Neuronal stem cell (in vitro differentiated cells): ENCODE data around the gene FAM20C.
A peak's percentile ranks its signal among the peaks of the same experiment; 100 is the strongest.

ENCODE experiments used
- DNase-seq: peaks from one replicate; pipeline ENCODE4 v3.0.0-alpha.2; 2013; ENCODE audit warnings: low spot score
- H2AFZ ChIP-seq: one replicate; pipeline ENCODE4 v1.6.1; 2013; ENCODE audit warnings: mild to moderate bottlenecking, low read length, inconsistent platforms
- H2AK5ac ChIP-seq: 2 replicates; pipeline ENCODE4 v1.6.1; 2013; ENCODE audit warnings: low read depth, mild to moderate bottlenecking, inconsistent platforms, low read length, moderate library complexity, mixed read lengths
- H2BK120ac ChIP-seq: 2 replicates; pipeline ENCODE4 v1.6.1; 2013; ENCODE audit warnings: low read depth, mild to moderate bottlenecking, inconsistent platforms, low read length, moderate library complexity, mixed read lengths
- H2BK12ac ChIP-seq: one replicate; pipeline ENCODE4 v1.6.1; 2013; ENCODE audit warnings: low read length, inconsistent platforms
- H2BK15ac ChIP-seq: 2 replicates; pipeline ENCODE4 v1.6.1; 2013; ENCODE audit warnings: mild to moderate bottlenecking, low read length, inconsistent platforms, mixed read lengths
- H2BK5ac ChIP-seq: one replicate; pipeline ENCODE4 v1.6.1; 2013; ENCODE audit warnings: inconsistent platforms, mild to moderate bottlenecking, low read length, moderate library complexity
- H3K14ac ChIP-seq: one replicate; pipeline ENCODE4 v1.6.1; 2013; ENCODE audit warnings: low read length, inconsistent platforms
- H3K18ac ChIP-seq: 2 replicates; pipeline ENCODE4 v1.6.1; 2013; ENCODE audit warnings: low read length, inconsistent platforms
- H3K23ac ChIP-seq: 2 replicates; pipeline ENCODE4 v1.6.1; 2013; ENCODE audit warnings: low read depth, mild to moderate bottlenecking, mixed read lengths, low read length, inconsistent platforms; ENCODE audit not compliant: poor library complexity
- H3K27ac ChIP-seq: replicated peaks from 3 replicates; pipeline ENCODE4 v1.5.1; 2013; ENCODE audit warnings: low read length, inconsistent platforms
- H3K27me3 ChIP-seq, 3 experiments: 2 replicates each; pipeline ENCODE4 v1.6.1; 2013; ENCODE audit warnings: low read length in 3 of 3, mild to moderate bottlenecking in 2 of 3, inconsistent platforms in 1 of 3, low read depth in 1 of 3, mixed read lengths in 1 of 3, moderate library complexity in 1 of 3; ENCODE audit not compliant: control insufficient read depth in 3 of 3, insufficient read depth in 3 of 3
- H3K36me3 ChIP-seq, 2 donors: replicated peaks in 1 of 2; 2 replicates each; pipeline ENCODE4 v1.6.1; 2013; ENCODE audit warnings: low read length in 2 of 2; ENCODE audit not compliant: control insufficient read depth in 2 of 2, insufficient read depth in 2 of 2
- H3K4ac ChIP-seq: 2 replicates; pipeline ENCODE4 v1.6.1; 2013; ENCODE audit warnings: inconsistent platforms, mild to moderate bottlenecking, low read length, moderate library complexity
- H3K4me1 ChIP-seq, 2 donors: 1 replicate in 1 of 2; 2 replicates in 1 of 2; pipeline ENCODE4 v1.6.1; 2013; ENCODE audit warnings: low read length in 2 of 2, low read depth in 1 of 2; ENCODE audit not compliant: control insufficient read depth in 2 of 2, insufficient read depth in 1 of 2
- H3K4me2 ChIP-seq: one replicate; pipeline ENCODE4 v1.6.1; 2013; ENCODE audit warnings: mild to moderate bottlenecking, low read length, inconsistent platforms; ENCODE audit not compliant: insufficient read depth, poor library complexity, severe bottlenecking
- H3K4me3 ChIP-seq, 2 donors: 2 replicates each; pipeline ENCODE4 v1.5.1; 2013; ENCODE audit warnings: low read length in 2 of 2, mild to moderate bottlenecking in 2 of 2, inconsistent platforms in 1 of 2, moderate library complexity in 1 of 2
- H3K79me1 ChIP-seq: one replicate; pipeline ENCODE4 v1.6.1; 2013; ENCODE audit warnings: low read depth, mild to moderate bottlenecking, inconsistent platforms, low read length, moderate library complexity
- H3K9ac ChIP-seq: one replicate; pipeline ENCODE4 v1.6.1; 2013; ENCODE audit warnings: mild to moderate bottlenecking, low read depth, low read length, inconsistent platforms; ENCODE audit not compliant: poor library complexity
- H3K9me3 ChIP-seq, 2 donors: replicated peaks in 1 of 2; 2 replicates each; pipeline versions ENCODE3 to v1.6.1; 2013; ENCODE audit warnings: low read length in 2 of 2, mild to moderate bottlenecking in 2 of 2, inconsistent platforms in 1 of 2, low read depth in 1 of 2, mixed read lengths in 1 of 2, moderate library complexity in 1 of 2; ENCODE audit not compliant: control insufficient read depth in 2 of 2, insufficient read depth in 1 of 2
- H4K8ac ChIP-seq: one replicate; pipeline ENCODE4 v1.6.1; 2013; ENCODE audit warnings: low read depth, mild to moderate bottlenecking, inconsistent platforms, low read length, moderate library complexity
- H4K91ac ChIP-seq: one replicate; pipeline ENCODE4 v1.6.1; 2013; ENCODE audit warnings: low read length, low read depth, mild to moderate bottlenecking, inconsistent platforms; ENCODE audit not compliant: poor library complexity
- WGBS, 2 donors: extraction: QIAGEN DNeasy Blood & Tissue Kit; methylation state at CpG; one replicate each; pipeline ENCODE4 v1.1.7; 2013; ENCODE audit warnings: missing lambda C conversion rate in 2 of 2, mixed read lengths in 1 of 2; ENCODE audit not compliant: insufficient read length in 2 of 2, insufficient replicate concordance in 1 of 2; ENCODE audit errors: extremely low coverage in 2 of 2; 5-methylcytosine and 5-hydroxymethylcytosine counted together

FAM20C gene

DNA sequence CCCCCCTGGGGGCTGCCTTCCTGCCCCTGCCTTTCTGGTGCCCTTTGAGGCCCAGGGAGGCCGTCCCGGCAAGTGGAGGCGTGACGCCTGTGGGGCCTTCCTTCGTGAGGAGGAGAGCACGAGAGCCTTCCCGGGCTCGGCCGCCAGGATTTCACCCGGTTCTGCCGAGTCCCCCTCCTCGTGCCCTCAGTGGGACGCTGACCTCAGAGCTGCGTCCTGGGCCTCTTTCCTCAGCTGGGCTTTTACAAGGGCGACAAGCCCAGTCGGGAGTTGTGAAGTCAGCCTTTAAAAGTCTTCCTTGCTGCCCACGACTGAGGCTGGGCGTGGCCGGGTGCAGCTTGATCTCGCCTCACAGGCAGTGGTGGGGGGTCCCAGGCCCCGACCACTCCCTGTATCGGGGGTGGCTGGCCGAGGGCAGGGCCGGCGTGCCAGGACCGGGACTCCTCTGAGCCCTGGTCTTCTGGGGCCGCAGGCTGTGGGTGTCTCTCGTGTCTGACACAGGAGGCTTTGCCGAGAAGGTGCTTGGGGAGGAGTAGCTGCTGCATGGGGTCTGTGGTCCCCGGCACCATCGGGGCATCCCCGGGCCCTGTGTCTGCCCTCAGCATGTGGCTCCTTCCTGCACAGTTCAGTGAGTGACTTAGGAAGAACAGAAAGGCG, 41.8 kb downstream of the FAM20C start:
- H2BK15ac ChIP-seq, result no peak overlapping the region
- no peak for DNase-seq
- WGBS, 2 donors, result no CpG with 5 or more reads among the region's 33 CpGs
- peak overlapping the region; percentile 47 for H3K14ac ChIP-seq
- peak overlapping the region; percentile 84 for H3K9ac ChIP-seq
- no peak overlapping the region for H3K4me3 ChIP-seq
- H3K9me3 ChIP-seq, result peaks cover 0 to 4% of the 10 kb centered on the region in 2 donors
- H4K91ac ChIP-seq, result no peak overlapping the region
- H3K36me3 ChIP-seq, result no peaks in the 10 kb centered on the region
- H2BK5ac ChIP-seq, result peak overlapping the region; percentile 93
- peak overlapping the region; percentile 90 for H2BK12ac ChIP-seq
- no peak overlapping the region for H2BK120ac ChIP-seq
- H3K27me3 ChIP-seq, result no peaks in the 10 kb centered on the region
- H2AK5ac ChIP-seq, result peak overlapping the region; percentile 81
- H3K4me1 ChIP-seq, result peaks cover 0 to 2% of the 10 kb centered on the region in 2 donors
- H3K27ac ChIP-seq, result no peak overlapping the region
- H3K4ac ChIP-seq, result peak overlapping the region; percentile 66
- H3K23ac ChIP-seq, result peak overlapping the region; percentile 65
- H3K4me2 ChIP-seq, result no peak overlapping the region
- H3K79me1 ChIP-seq, result peaks cover 7% of the 10 kb centered on the region
- H3K18ac ChIP-seq, result peak overlapping the region; percentile 59
- no peak overlapping the region for H4K8ac ChIP-seq
- no peak overlapping the region for H2AFZ ChIP-seq

- H4K8ac ChIP-seq, result no peak overlapping the region
- peak overlapping the region; percentile 46 for H2BK12ac ChIP-seq
- no peak overlapping the region for H2BK15ac ChIP-seq
- H3K9ac ChIP-seq, result peak overlapping the region; percentile 77
- H3K4ac ChIP-seq, result no peak overlapping the region
- no peak overlapping the region for H2AFZ ChIP-seq
- no peak overlapping the region for H2BK120ac ChIP-seq
- peak overlapping the region; percentile 93 for H2BK5ac ChIP-seq
- no peak overlapping the region for H4K91ac ChIP-seq
- H3K27ac ChIP-seq, result no peak overlapping the region
- H3K4me3 ChIP-seq, result no peak overlapping the region
- H3K36me3 ChIP-seq, result no peaks in the 10 kb centered on the region
- WGBS, 2 donors, result no CpG with 5 or more reads among the region's 28 CpGs
- peaks cover 0 to 2% of the 10 kb centered on the region in 2 donors for H3K4me1 ChIP-seq
- DNase-seq, result no peak
- H3K9me3 ChIP-seq, result peaks cover 0 to 4% of the 10 kb centered on the region in 2 donors
- peak overlapping the region; percentile 65 for H3K23ac ChIP-seq
- H2AK5ac ChIP-seq, result peak overlapping the region; percentile 81
- H3K18ac ChIP-seq, result peak overlapping the region; percentile 76
- H3K4me2 ChIP-seq, result no peak overlapping the region
- peaks cover 5% of the 10 kb centered on the region for H3K79me1 ChIP-seq
- peak overlapping the region; percentile 47 for H3K14ac ChIP-seq
- H3K27me3 ChIP-seq, result no peaks in the 10 kb centered on the region
These were observed 42.6 kb downstream of the FAM20C start for GRCh38 chr7:234708-235553.

DNA sequence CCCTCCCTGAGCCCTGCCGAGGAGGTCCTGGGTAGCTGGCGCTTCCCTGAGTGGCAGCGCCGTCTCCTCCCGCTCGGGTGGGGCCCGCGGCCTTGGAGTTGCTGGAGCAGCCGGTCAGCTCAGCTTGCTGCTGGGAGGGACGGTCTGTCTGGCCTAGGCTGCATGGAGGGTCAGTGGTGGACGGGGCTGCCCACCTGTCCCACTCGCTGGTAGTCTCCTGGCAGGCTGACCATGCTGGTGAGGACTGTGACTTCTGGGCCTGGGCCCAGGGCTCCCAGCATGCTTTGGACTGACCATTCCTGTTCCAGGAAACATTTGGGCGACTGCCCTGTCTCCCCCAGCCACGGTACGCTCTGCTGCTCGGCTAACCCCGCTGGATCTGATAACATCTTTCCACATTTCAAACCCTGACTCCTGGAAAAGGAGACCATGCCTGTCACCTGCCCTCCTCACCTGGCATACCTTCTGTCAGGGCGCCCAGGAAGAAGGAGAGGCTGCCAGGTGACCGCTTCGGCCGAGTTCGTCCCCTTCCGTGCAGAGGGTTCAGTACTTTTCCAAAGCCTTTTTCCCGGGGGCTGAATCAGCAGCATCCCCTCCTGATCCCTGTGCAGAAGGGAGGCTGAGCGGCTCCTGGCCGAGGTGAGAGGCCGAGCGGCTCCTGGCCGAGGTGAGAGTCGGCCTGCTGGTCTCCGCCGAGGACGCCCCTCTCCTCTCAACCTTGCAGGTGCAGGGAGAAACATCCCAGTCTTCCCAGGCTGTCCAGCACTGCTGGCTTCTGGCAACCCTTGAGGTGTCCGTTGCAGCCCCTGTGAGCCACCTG, 43.4 kb downstream of the FAM20C start:
- peak overlapping the region; percentile 28 for H3K18ac ChIP-seq
- WGBS, 2 donors, result no CpG with 5 or more reads among the region's 34 CpGs
- H3K36me3 ChIP-seq, result no peaks in the 10 kb centered on the region
- no peak overlapping the region for H3K14ac ChIP-seq
- H3K4me1 ChIP-seq, result peaks cover 0 to 4% of the 10 kb centered on the region in 2 donors
- no peak overlapping the region for H2BK15ac ChIP-seq
- no peak overlapping the region for H3K4me2 ChIP-seq
- H3K4me3 ChIP-seq, result no peak overlapping the region
- H3K27me3 ChIP-seq, result no peaks in the 10 kb centered on the region
- no peak overlapping the region for H4K91ac ChIP-seq
- DNase-seq, result no peak
- H3K27ac ChIP-seq, result no peak overlapping the region
- H2BK120ac ChIP-seq, result no peak overlapping the region
- H3K23ac ChIP-seq, result peak overlapping the region; percentile 55
- H4K8ac ChIP-seq, result no peak overlapping the region
- H3K9me3 ChIP-seq, result peaks cover 0 to 4% of the 10 kb centered on the region in 2 donors
- no peak overlapping the region for H2BK5ac ChIP-seq
- peak overlapping the region; percentile 79 for H2AK5ac ChIP-seq
- H3K9ac ChIP-seq, result peak overlapping the region; percentile 51
- H2AFZ ChIP-seq, result no peak overlapping the region
- H3K4ac ChIP-seq, result no peak overlapping the region
- H2BK12ac ChIP-seq, result no peak overlapping the region
- H3K79me1 ChIP-seq, result peaks cover 5% of the 10 kb centered on the region
